Body of pancreas (tissue), 4 donors: ENCODE measurements around the gene WNT3.

ENCODE experiments used
- POLR2A ChIP-seq, 3 donors: fragments of 450-650 bp; IDR thresholded peaks; one replicate each; pipeline ENCODE4 v1.6.1; 2016; ENCODE audit warnings: antibody characterized with exemption in 3 of 3, mild to moderate bottlenecking in 2 of 3
- TF ChIP-seq, protein P1 (sequence below), 7 experiments: fragments of 450-650 bp in 4 of 7; fragments of 200-600 bp in 3 of 7; sonication (generic) in 3 of 7; IDR thresholded peaks; one replicate each; pipeline ENCODE4 v1.5.1; 2016 to 2019; ENCODE audit warnings: antibody characterized with exemption in 7 of 7

DNA sequence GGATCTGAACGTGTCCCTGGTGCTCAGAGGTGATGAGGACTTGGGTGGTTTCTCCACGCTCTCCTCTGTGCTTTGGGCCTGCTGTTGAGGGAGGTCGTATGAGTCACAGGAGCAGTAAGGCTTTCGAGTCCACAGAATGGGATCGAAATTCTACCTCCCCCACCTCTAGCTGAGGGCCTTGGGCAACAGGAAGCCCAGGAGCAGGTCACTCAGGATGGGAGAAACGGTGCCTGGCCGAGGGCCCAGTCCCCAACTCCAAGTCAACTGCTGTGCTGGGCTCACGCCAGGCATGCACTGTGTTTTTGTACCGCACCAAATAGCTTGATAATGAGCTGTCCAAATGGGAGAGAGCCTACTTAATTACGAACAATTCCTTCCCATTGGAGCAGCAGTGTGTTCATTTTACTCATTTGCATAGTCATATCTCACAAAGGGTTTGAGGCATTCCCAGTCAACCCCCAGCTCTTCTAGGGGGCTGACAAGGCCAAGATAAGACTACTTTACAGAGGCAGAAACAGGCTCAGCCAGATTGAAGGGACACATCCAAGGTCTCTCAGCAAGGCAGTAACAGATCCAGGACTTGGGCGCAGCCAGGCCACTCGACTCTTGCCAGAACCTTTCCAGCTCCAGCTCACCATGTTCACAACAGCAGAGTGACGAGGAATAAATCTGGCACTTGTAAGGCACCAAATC is 53.6 kb downstream of the WNT3 start:
- TF ChIP-seq, protein P1, sequence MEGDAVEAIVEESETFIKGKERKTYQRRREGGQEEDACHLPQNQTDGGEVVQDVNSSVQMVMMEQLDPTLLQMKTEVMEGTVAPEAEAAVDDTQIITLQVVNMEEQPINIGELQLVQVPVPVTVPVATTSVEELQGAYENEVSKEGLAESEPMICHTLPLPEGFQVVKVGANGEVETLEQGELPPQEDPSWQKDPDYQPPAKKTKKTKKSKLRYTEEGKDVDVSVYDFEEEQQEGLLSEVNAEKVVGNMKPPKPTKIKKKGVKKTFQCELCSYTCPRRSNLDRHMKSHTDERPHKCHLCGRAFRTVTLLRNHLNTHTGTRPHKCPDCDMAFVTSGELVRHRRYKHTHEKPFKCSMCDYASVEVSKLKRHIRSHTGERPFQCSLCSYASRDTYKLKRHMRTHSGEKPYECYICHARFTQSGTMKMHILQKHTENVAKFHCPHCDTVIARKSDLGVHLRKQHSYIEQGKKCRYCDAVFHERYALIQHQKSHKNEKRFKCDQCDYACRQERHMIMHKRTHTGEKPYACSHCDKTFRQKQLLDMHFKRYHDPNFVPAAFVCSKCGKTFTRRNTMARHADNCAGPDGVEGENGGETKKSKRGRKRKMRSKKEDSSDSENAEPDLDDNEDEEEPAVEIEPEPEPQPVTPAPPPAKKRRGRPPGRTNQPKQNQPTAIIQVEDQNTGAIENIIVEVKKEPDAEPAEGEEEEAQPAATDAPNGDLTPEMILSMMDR (IDR thresholded peaks at IDR 0.05), result no peak
- no peak for TF ChIP-seq POLR2A (IDR thresholded peaks at IDR 0.05)
